ENCODE results near the gene C1QTNF9B. TPM values are rescaled to one million over a fixed set of nuclear protein-coding genes. Genes with fewer than 3 reads are reported as not detected.

Gene C1QTNF9B
- total RNA-seq, 1 experiment from 2014 or later: not detected

DNA sequence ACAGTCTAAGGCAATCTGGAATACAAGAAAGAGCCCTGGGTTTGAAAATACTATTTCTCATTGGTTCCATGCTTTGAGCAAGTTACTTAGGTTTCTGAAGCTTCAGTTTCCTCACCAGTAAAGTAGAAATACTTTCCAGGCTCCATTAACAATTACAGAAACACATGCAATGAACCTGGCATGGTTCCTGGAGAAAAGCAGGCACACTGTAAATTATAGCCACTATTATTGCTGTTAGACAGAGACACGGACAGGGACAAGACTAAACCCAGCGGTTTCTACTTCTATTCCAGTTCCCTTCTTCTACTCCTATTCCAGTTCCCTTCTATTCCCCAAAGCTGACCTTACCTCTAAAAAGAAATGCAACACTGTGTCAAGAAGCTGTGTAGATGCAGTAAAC, 49.3 kb downstream of the C1QTNF9B start:
- Histone ChIP-seq H3K79me2 (ENCODE audit: low read length) (no peaks in the 10 kb centered on the region), H2AFZ (ENCODE audit: low read length) (no peak overlapping the region), H3K4me3 (ENCODE audit: low read length) (no peak overlapping the region), H3K9me3 (ENCODE audit: low read length) (no peaks in the 10 kb centered on the region), H3K4me1 (ENCODE audit: insufficient read depth, low read length) (peaks cover 18% of the 10 kb centered on the region), H3K27me3 (ENCODE audit: low read length) (no peaks in the 10 kb centered on the region), H3F3A (ENCODE audit: low read length, unreplicated experiment) (no peaks in the 10 kb centered on the region), H3K9ac (ENCODE audit: low read length) (no peak overlapping the region), H3K4me2 (ENCODE audit: low read length) (no peak overlapping the region), H4K20me1 (ENCODE audit: low read length) (no peaks in the 10 kb centered on the region), H3K9me2 (replicated peaks; ENCODE audit: low read length) (no peaks in the 10 kb centered on the region), H3K36me3 (ENCODE audit: low read depth, low read length) (no peaks in the 10 kb centered on the region), H3K27ac (ENCODE audit: low read length) (no peak overlapping the region)
- TF ChIP-seq EZH2phosphoT487 (IDR thresholded peaks at IDR 0.05; ENCODE audit: borderline replicate concordance, low read length) (no peak), CTCF (conservative IDR thresholded peaks at IDR 0.05; ENCODE audit: low read depth, low read length) (no peak), EZH2 (IDR thresholded peaks at IDR 0.05; ENCODE audit: low read length, unreplicated experiment) (no peak)
- POLR2A ChIA-PET (ENCODE audit: unreplicated experiment): interaction anchor here (1.0 kb wide), 1 partner anchor 11 kb away, joined by 4 read pairs; no protein-coding TSS in a partner anchor
- CTCF ChIA-PET: no interaction called here
- DNase-seq (no peak), ATAC-seq (no peak)
- intact Hi-C loops (cut with micrococcal nuclease): no loop called here
- BruUV-seq (replicated peaks): no TSS peak

DNA sequence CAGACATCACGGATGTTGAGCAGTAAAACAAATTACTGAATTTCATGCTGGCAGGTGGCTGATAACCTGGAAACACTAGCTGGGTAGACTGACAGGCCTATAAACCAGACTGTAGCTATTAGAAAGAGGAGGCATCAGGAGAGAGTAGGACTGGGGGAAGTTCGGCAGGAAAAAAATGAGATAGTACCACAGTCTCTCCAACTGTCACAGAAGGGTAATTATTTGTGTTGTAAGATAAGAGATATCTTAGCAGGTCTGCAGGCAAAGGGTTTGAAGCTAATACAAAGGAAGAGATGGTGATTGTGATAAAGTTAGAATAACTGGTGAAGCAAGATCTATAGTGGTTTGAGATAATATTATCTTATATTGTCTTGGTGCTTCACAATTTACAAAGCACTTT, 49.8 kb downstream of the C1QTNF9B start:
- ChIA-PET CTCF (no interaction called here), POLR2A (ENCODE audit: unreplicated experiment) (no interaction called here)
- H3F3A ChIP-seq (ENCODE audit: low read length, unreplicated experiment): no peaks in the 10 kb centered on the region
- no peaks in the 10 kb centered on the region for H4K20me1 ChIP-seq (ENCODE audit: low read length)
- H3K9ac ChIP-seq (ENCODE audit: low read length): no peak overlapping the region
- H3K4me1 ChIP-seq (ENCODE audit: insufficient read depth, low read length): peaks cover 18% of the 10 kb centered on the region
- H3K27me3 ChIP-seq (ENCODE audit: low read length): no peaks in the 10 kb centered on the region
- no peak for ATAC-seq
- H3K9me3 ChIP-seq (ENCODE audit: low read length): no peaks in the 10 kb centered on the region
- no peak for DNase-seq
- H3K4me2 ChIP-seq (ENCODE audit: low read length): no peak overlapping the region
- BruUV-seq (replicated peaks): no TSS peak
- H3K79me2 ChIP-seq (ENCODE audit: low read length): no peaks in the 10 kb centered on the region
- intact Hi-C loops (cut with micrococcal nuclease): no loop called here
- TF ChIP-seq CTCF (conservative IDR thresholded peaks at IDR 0.05; ENCODE audit: low read depth, low read length): no peak
- no peak for TF ChIP-seq EZH2phosphoT487 (IDR thresholded peaks at IDR 0.05; ENCODE audit: borderline replicate concordance, low read length)
- no peak for TF ChIP-seq EZH2 (IDR thresholded peaks at IDR 0.05; ENCODE audit: low read length, unreplicated experiment)
- H3K4me3 ChIP-seq (ENCODE audit: low read length): no peak overlapping the region
- no peaks in the 10 kb centered on the region for H3K36me3 ChIP-seq (ENCODE audit: low read depth, low read length)
- H2AFZ ChIP-seq (ENCODE audit: low read length): no peak overlapping the region
- no peaks in the 10 kb centered on the region for H3K9me2 ChIP-seq (replicated peaks; ENCODE audit: low read length)
- H3K27ac ChIP-seq (ENCODE audit: low read length): no peak overlapping the region

DNA sequence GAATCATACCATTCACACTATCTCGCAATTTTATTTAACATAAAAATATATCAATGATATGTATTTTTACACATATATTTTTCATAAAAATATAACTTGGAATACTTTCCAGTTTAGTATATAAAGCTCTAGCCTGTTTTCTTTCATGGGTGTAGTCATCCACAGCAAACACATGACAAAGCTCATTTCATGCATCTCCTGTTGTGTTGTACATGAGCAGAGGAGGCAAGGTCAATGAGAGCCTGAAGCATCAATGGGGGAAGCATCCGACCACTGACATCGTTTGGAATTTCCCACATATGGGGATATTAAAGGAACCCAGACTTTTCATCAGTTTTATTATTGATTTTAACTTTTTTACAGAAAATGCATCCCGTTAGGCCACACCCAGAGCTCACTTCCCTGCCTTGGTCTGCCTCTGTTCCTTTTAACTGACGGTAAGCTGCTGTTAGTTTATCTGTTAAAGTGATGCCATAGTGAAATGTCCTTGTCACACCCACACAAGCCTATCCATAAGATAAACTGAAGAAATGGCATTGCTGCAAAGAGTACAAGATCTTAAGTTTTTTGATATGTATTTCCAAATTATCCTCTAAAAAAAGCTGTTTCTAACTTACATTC, 52.1 kb downstream of the C1QTNF9B start:
- Histone ChIP-seq H3K9me2 (replicated peaks; ENCODE audit: low read length) (no peaks in the 10 kb centered on the region), H3K27me3 (ENCODE audit: low read length) (no peaks in the 10 kb centered on the region), H3K79me2 (ENCODE audit: low read length) (no peaks in the 10 kb centered on the region), H2AFZ (ENCODE audit: low read length) (no peak overlapping the region), H4K20me1 (ENCODE audit: low read length) (no peaks in the 10 kb centered on the region), H3F3A (ENCODE audit: low read length, unreplicated experiment) (no peaks in the 10 kb centered on the region), H3K9me3 (ENCODE audit: low read length) (no peaks in the 10 kb centered on the region), H3K4me2 (ENCODE audit: low read length) (no peak overlapping the region), H3K36me3 (ENCODE audit: low read depth, low read length) (no peaks in the 10 kb centered on the region), H3K9ac (ENCODE audit: low read length) (no peak overlapping the region), H3K4me1 (ENCODE audit: insufficient read depth, low read length) (0 out of 2 replicates have a peak, but pooled peaks cover 5% of the 10 kb centered on the region), H3K4me3 (ENCODE audit: low read length) (no peak overlapping the region), H3K27ac (ENCODE audit: low read length) (no peak overlapping the region)
- no TSS peak for BruUV-seq (replicated peaks)
- intact Hi-C loops (cut with micrococcal nuclease): no loop called here
- no peak for DNase-seq
- TF ChIP-seq CTCF (conservative IDR thresholded peaks at IDR 0.05; ENCODE audit: low read depth, low read length): no peak
- TF ChIP-seq EZH2 (IDR thresholded peaks at IDR 0.05; ENCODE audit: low read length, unreplicated experiment): no peak
- CTCF ChIA-PET: no interaction called here
- ATAC-seq: no peak
- POLR2A ChIA-PET (ENCODE audit: unreplicated experiment): no interaction called here

Data from PC-3 (cell line).